Prostate gland (tissue), 2 donors: Measurements from ENCODE around the gene TNK2. TPM values are rescaled to one million over a fixed set of nuclear protein-coding genes. Genes with fewer than 3 reads are reported as not detected.
"Not testable (repeated sequence)": the region's sequence is repeated elsewhere in the genome, so short reads cannot be mapped to it uniquely, and the experiment has no call there.

Experiments
- DNase-seq: peaks from one replicate; pipeline ENCODE4 v3.0.0-alpha.2; 2019; ENCODE audit warnings: low spot score
- H3K27ac ChIP-seq, 2 donors: fragments of 200-600 bp; sonication (generic); 2 replicates each; pipeline ENCODE4 v1.5.1; 2017 to 2019
- H3K27me3 ChIP-seq: fragments of 200-600 bp; sonication (generic); replicated peaks from 2 replicates; pipeline ENCODE4 v1.5.1; 2019; ENCODE audit not compliant: insufficient read depth
- H3K36me3 ChIP-seq, 2 donors: fragments of 200-600 bp; sonication (generic); 1 replicate in 1 of 2; 2 replicates in 1 of 2; pipeline versions ENCODE4 v1.5.1 to v1.8.1; 2017 to 2019
- H3K4me1 ChIP-seq: fragments of 200-600 bp; sonication (generic); replicated peaks from 2 replicates; pipeline ENCODE4 v1.5.1; 2019
- H3K4me3 ChIP-seq, 2 donors: fragments of 200-600 bp; sonication (generic); 2 replicates each; pipeline ENCODE4 v1.5.1; 2017 to 2019
- H3K9me3 ChIP-seq: fragments of 200-600 bp; sonication (generic); 2 replicates; pipeline ENCODE4 v1.5.1; 2017
- CTCF ChIP-seq, 4 experiments: fragments of 200-600 bp in 2 of 4; fragments of 450-650 bp in 2 of 4; sonication (generic) in 2 of 4; IDR thresholded peaks; 1 replicate in 3 of 4; 2 replicates in 1 of 4; pipeline ENCODE4 v1.5.1; 2016 to 2019; ENCODE audit warnings: antibody characterized with exemption in 4 of 4, mild to moderate bottlenecking in 2 of 4, moderate library complexity in 2 of 4
- POLR2A ChIP-seq: fragments of 450-650 bp; IDR thresholded peaks from one replicate; pipeline ENCODE4 v1.6.1; 2016; ENCODE audit warnings: antibody characterized with exemption, mild to moderate bottlenecking
- POLR2AphosphoS5 ChIP-seq: sonication (generic); formaldehyde crosslinking; IDR thresholded peaks from one replicate; pipeline ENCODE4 v1.6.1; 2017; ENCODE audit warnings: antibody characterized with exemption
- WGBS: methylation state at CpG from one replicate; pipeline ENCODE4 v1.1.5; 2018; 5-methylcytosine and 5-hydroxymethylcytosine counted together
- intact Hi-C: fragments of 100-400 bp; cut with DNase I; formaldehyde crosslinking; loops from one replicate; pipeline ENCODE4 v1.14.2; 2022
- total RNA-seq, 2 donors: library from RNA; depleted of rRNA; stranded (reverse); fragments of >200 nt; gene quantifications; one replicate each; pipeline ENCODE4 v1.1.0, GENCODE V29; 2016

Gene TNK2
- total RNA-seq, 2 donors from 2014 or later = 34.9 to 100 TPM

- DNase-seq = peak; percentile 88
- peak overlapping the region; percentile 72 to 80 for H3K4me3 ChIP-seq
- TF ChIP-seq POLR2AphosphoS5 (peak; percentile 77), POLR2A (peak; percentile 54), CTCF (IDR thresholded peaks at IDR 0.05) (no peak)
- no peaks in the 10 kb centered on the region for H3K36me3 ChIP-seq
- H3K9me3 ChIP-seq = no peaks in the 10 kb centered on the region
- 37% methylated on average over 21 of the region's 23 CpGs for WGBS
- intact Hi-C loops = no loop called here
- peak overlapping the region; percentile 70 to 83 for H3K27ac ChIP-seq
- H3K27me3 ChIP-seq = no peaks in the 10 kb centered on the region
- H3K4me1 ChIP-seq = peaks cover 21% of the 10 kb centered on the region
Observed at GRCh38 chr3:195906865-195907683, 1.3 kb downstream of the TNK2 start.

- Histone ChIP-seq H3K9me3 (no peaks in the 10 kb centered on the region), H3K36me3 (no peaks in the 10 kb centered on the region), H3K27me3 (no peaks in the 10 kb centered on the region), H3K27ac (peak overlapping the region; percentile 70 to 83), H3K4me1 (peaks cover 15% of the 10 kb centered on the region), H3K4me3 (peak overlapping the region; percentile 72 to 80)
- DNase-seq = peak; percentile 58
- WGBS = 45% methylated on average over 17 of the region's 17 CpGs
- TF ChIP-seq POLR2AphosphoS5 = peak; percentile 76
- no peak for TF ChIP-seq CTCF (IDR thresholded peaks at IDR 0.05)
- TF ChIP-seq POLR2A = no peak
- intact Hi-C loops = no loop called here
Observed at GRCh38 chr3:195905970-195906864, 2.1 kb downstream of the TNK2 start.

GRCh38 chr3:195904368-195904767, 4.0 kb downstream of the TNK2 start:
- WGBS = 85% methylated on average over 4 of the region's 4 CpGs
- H3K27ac ChIP-seq = no peak overlapping the region
- no peaks in the 10 kb centered on the region for H3K36me3 ChIP-seq
- H3K9me3 ChIP-seq = no peaks in the 10 kb centered on the region
- TF ChIP-seq POLR2AphosphoS5 (no peak), POLR2A (no peak), CTCF (IDR thresholded peaks at IDR 0.05) (no peak)
- H3K4me1 ChIP-seq = peaks cover 6% of the 10 kb centered on the region
- intact Hi-C loops = no loop called here
- no peaks in the 10 kb centered on the region for H3K27me3 ChIP-seq
- DNase-seq = no peak
- no peak overlapping the region for H3K4me3 ChIP-seq

- Histone ChIP-seq H3K4me3 (no peak overlapping the region), H3K9me3 (no peaks in the 10 kb centered on the region), H3K27ac (no peak overlapping the region), H3K36me3 (no peaks in the 10 kb centered on the region), H3K27me3 (no peaks in the 10 kb centered on the region), H3K4me1 (peaks cover 6% of the 10 kb centered on the region)
- 74% methylated on average over 6 of the region's 6 CpGs for WGBS
- DNase-seq = no peak
- TF ChIP-seq POLR2AphosphoS5 = no peak
- no peak for TF ChIP-seq POLR2A
- intact Hi-C loops = no loop called here
Observed at GRCh38 chr3:195903950-195904290, 4.4 kb downstream of the TNK2 start.

GRCh38 chr3:195902634-195903033, 5.7 kb downstream of the TNK2 start:
- whole genome bisulfite sequencing = 90% methylated on average over 9 of the region's 9 CpGs
- H3K36me3 ChIP-seq, intact Hi-C loops: not testable (repeated sequence)

GRCh38 chr3:195901836-195902585, 6.3 kb downstream of the TNK2 start:
- H3K9me3 ChIP-seq, H3K4me3 ChIP-seq, H3K36me3 ChIP-seq, intact Hi-C loops, DNase-seq, H3K4me1 ChIP-seq, H3K27me3 ChIP-seq, H3K27ac ChIP-seq: not testable (repeated sequence)
- WGBS = 85% methylated on average over 16 of the region's 16 CpGs

More at GRCh38 chr3:195902634-195903033, 5.7 kb downstream of the TNK2 start:
- H3K9me3 ChIP-seq, H3K27ac ChIP-seq, H3K4me3 ChIP-seq, H3K27me3 ChIP-seq, H3K4me1 ChIP-seq, DNase-seq: not testable (repeated sequence)
